NCI-H146 treated with DMSO at 0.1 percent for 48 hours (cell line): ENCODE data around the gene TSPAN18.

ENCODE experiments used
- DNase-seq: peaks from one replicate; lab custom pipeline; 2025; ENCODE audit not compliant: unreplicated experiment; lab: John Stamatoyannopoulos, UW

The TSPAN18 gene

GRCh38 chr11:44936525-44936924 is 209.8 kb downstream of the TSPAN18 start:
- peak; percentile 43 for DNase-seq

GRCh38 chr11:44936951-44937543 is 210.3 kb downstream of the TSPAN18 start:
- DNase-seq: no peak

GRCh38 chr11:44938066-44938691 is 211.4 kb downstream of the TSPAN18 start:
- DNase-seq: no peak

- no peak for DNase-seq
Observed at GRCh38 chr11:44939673-44940395, 213.1 kb downstream of the TSPAN18 start.

- DNase-seq: no peak
Observed at GRCh38 chr11:44940404-44940803, 213.6 kb downstream of the TSPAN18 start.

GRCh38 chr11:44940835-44941234 is 214.1 kb downstream of the TSPAN18 start:
- DNase-seq: no peak

GRCh38 chr11:44941259-44942021 is 214.7 kb downstream of the TSPAN18 start:
- no peak for DNase-seq

- DNase-seq: no peak
Observed at GRCh38 chr11:44942029-44942955, 215.5 kb downstream of the TSPAN18 start.

GRCh38 chr11:44943118-44943517 is 216.4 kb downstream of the TSPAN18 start:
- peak; percentile 40 for DNase-seq

- peak; percentile 80 for DNase-seq
Observed at GRCh38 chr11:44943696-44944095, 216.9 kb downstream of the TSPAN18 start.

- no peak for DNase-seq
Observed at GRCh38 chr11:44944181-44944852, 217.6 kb downstream of the TSPAN18 start.

- DNase-seq: no peak
Observed at GRCh38 chr11:44944853-44945235, 218.1 kb downstream of the TSPAN18 start.

- DNase-seq: no peak
Observed at GRCh38 chr11:44945666-44946065, 218.9 kb downstream of the TSPAN18 start.

GRCh38 chr11:44946263-44946662 is 219.5 kb downstream of the TSPAN18 start:
- DNase-seq: no peak

GRCh38 chr11:44947114-44947513 is 220.4 kb downstream of the TSPAN18 start:
- DNase-seq: no peak

- no peak for DNase-seq
Observed at GRCh38 chr11:44948155-44948554, 221.4 kb downstream of the TSPAN18 start.

GRCh38 chr11:44949160-44950030 is 222.6 kb downstream of the TSPAN18 start:
- peak; percentile 31 for DNase-seq

GRCh38 chr11:44950031-44950624 is 223.4 kb downstream of the TSPAN18 start:
- no peak for DNase-seq
